Lower lobe of right lung (tissue), 2 donors: ENCODE data around the gene RHOXF1. TPM values are rescaled to one million over a fixed set of nuclear protein-coding genes. Genes with fewer than 3 reads are reported as not detected.
"Not testable (repeated sequence)": the region's sequence is repeated elsewhere in the genome, so short reads cannot be mapped to it uniquely, and the experiment has no call there.

Experiments used
- ATAC-seq, 2 donors: fragments of 200-7000 bp; cut with Tn5 transposase; one replicate each; pipeline ENCODE4 v1.9.1; 2020 to 2022; ENCODE audit warnings: mild to moderate bottlenecking in 2 of 2, moderate library complexity in 2 of 2
- DNase-seq: peaks from one replicate; pipeline ENCODE4 v3.0.0-alpha.2; 2020
- H3K27ac ChIP-seq: fragments of 200-600 bp; one replicate; pipeline ENCODE4 v1.8.0; 2022
- H3K27me3 ChIP-seq: fragments of 200-600 bp; one replicate; pipeline ENCODE4 v1.8.0; 2022; ENCODE audit warnings: low read depth
- H3K36me3 ChIP-seq: fragments of 200-600 bp; one replicate; pipeline ENCODE4 v1.8.0; 2022; ENCODE audit warnings: mild to moderate bottlenecking
- H3K4me1 ChIP-seq: fragments of 200-600 bp; one replicate; pipeline ENCODE4 v1.8.0; 2022
- H3K4me3 ChIP-seq: fragments of 200-600 bp; one replicate; pipeline ENCODE4 v1.8.0; 2022; ENCODE audit warnings: mild to moderate bottlenecking
- H3K9me3 ChIP-seq: fragments of 200-600 bp; one replicate; pipeline ENCODE4 v1.8.0; 2022
- CTCF ChIP-seq: fragments of 200-600 bp; IDR thresholded peaks from one replicate; pipeline ENCODE4 v1.8.0; 2022; ENCODE audit warnings: antibody characterized with exemption, mild to moderate bottlenecking
- intact Hi-C: fragments of 100-400 bp; cut with DNase I; formaldehyde crosslinking; loops from one replicate; pipeline ENCODE4 v1.11.0; 2022
- total RNA-seq: library from RNA; stranded (reverse); fragmentation: NEBNext Ultra II Directional; extraction: Animal tissue kit (Norgen Biotek cat#: 25700); gene quantifications from one replicate; pipeline ENCODE4 v1.2.1, GENCODE V29; 2021
- donor health status: DM: no; HTN: yes; CAD: no; lungs with severe emphysema.

RHOXF1 gene
- total RNA-seq, 1 donor from 2014 or later, result not detected

- no peak for DNase-seq
- no peak for TF ChIP-seq CTCF
- Histone ChIP-seq H3K4me3 (no peak overlapping the region), H3K36me3 (no peaks in the 10 kb centered on the region), H3K27ac (no peak overlapping the region), H3K27me3 (no peaks in the 10 kb centered on the region), H3K4me1 (no peaks in the 10 kb centered on the region), H3K9me3 (no peaks in the 10 kb centered on the region)
- intact Hi-C loops, result no loop called here
- ATAC-seq, result no peak
Observed at GRCh38 chrX:120144178-120144844, 28.6 kb upstream of the RHOXF1 start.

GRCh38 chrX:120140293-120140981 lies 24.7 kb upstream of the RHOXF1 start:
- intact Hi-C loops, result no loop called here
- H3K4me1 ChIP-seq, result no peaks in the 10 kb centered on the region
- TF ChIP-seq CTCF, result no peak
- no peaks in the 10 kb centered on the region for H3K27me3 ChIP-seq
- ATAC-seq (no peak), DNase-seq (no peak)
- no peak overlapping the region for H3K27ac ChIP-seq
- no peak overlapping the region for H3K4me3 ChIP-seq
- H3K9me3 ChIP-seq, result no peaks in the 10 kb centered on the region
- no peaks in the 10 kb centered on the region for H3K36me3 ChIP-seq

- Histone ChIP-seq H3K36me3 (no peaks in the 10 kb centered on the region), H3K27ac (no peak overlapping the region), H3K4me3 (no peak overlapping the region), H3K4me1 (no peaks in the 10 kb centered on the region), H3K9me3 (no peaks in the 10 kb centered on the region), H3K27me3 (no peaks in the 10 kb centered on the region)
- DNase-seq, result no peak
- TF ChIP-seq CTCF, result no peak
- ATAC-seq, result no peak
- intact Hi-C loops, result no loop called here
Observed at GRCh38 chrX:120137439-120137838, 21.7 kb upstream of the RHOXF1 start.

- no peak for DNase-seq
- intact Hi-C loops, result no loop called here
- Histone ChIP-seq H3K36me3 (no peaks in the 10 kb centered on the region), H3K27me3 (no peaks in the 10 kb centered on the region), H3K27ac (no peak overlapping the region), H3K4me1 (no peaks in the 10 kb centered on the region), H3K9me3 (no peaks in the 10 kb centered on the region), H3K4me3 (no peak overlapping the region)
- ATAC-seq, result no peak
- TF ChIP-seq CTCF, result no peak
Observed at GRCh38 chrX:120136840-120137239, 21.1 kb upstream of the RHOXF1 start.

GRCh38 chrX:120136128-120136527 lies 20.4 kb upstream of the RHOXF1 start:
- H3K27ac ChIP-seq, result no peak overlapping the region
- no peaks in the 10 kb centered on the region for H3K4me1 ChIP-seq
- H3K4me3 ChIP-seq, result no peak overlapping the region
- ATAC-seq (no peak), DNase-seq (no peak)
- H3K27me3 ChIP-seq, result no peaks in the 10 kb centered on the region
- H3K9me3 ChIP-seq, result no peaks in the 10 kb centered on the region
- no peaks in the 10 kb centered on the region for H3K36me3 ChIP-seq
- intact Hi-C loops, result no loop called here
- no peak for TF ChIP-seq CTCF

GRCh38 chrX:120128306-120128846 lies 12.7 kb upstream of the RHOXF1 start:
- H3K27me3 ChIP-seq, intact Hi-C loops, H3K36me3 ChIP-seq, H3K4me3 ChIP-seq, H3K4me1 ChIP-seq, H3K9me3 ChIP-seq, ATAC-seq, DNase-seq, H3K27ac ChIP-seq: not testable (repeated sequence)
